ENCODE measurements around the gene ACMSD.
"Not testable (repeated sequence)": the region's sequence is repeated elsewhere in the genome, so short reads cannot be mapped to it uniquely, and the experiment has no call there.

ACMSD gene

GRCh38 chr2:134905168-134905567 lies 66.8 kb downstream of the ACMSD start:
- Histone ChIP-seq H3K27me3 (ENCODE audit: control insufficient read depth, insufficient read depth, low read length) (no peaks in the 10 kb centered on the region), H3K4me3 (ENCODE audit: low read depth, low read length) (no peak overlapping the region), H3K4me2 (ENCODE audit: low read length) (no peak overlapping the region), H3K4me1 (no peaks in the 10 kb centered on the region), H3K79me2 (peaks cover 4% of the 10 kb centered on the region), H3K36me3 (ENCODE audit: control insufficient read depth, insufficient read depth, low read length) (no peaks in the 10 kb centered on the region), H2AFZ (no peak overlapping the region), H3K9ac (no peak overlapping the region), H3K27ac (no peak overlapping the region), H3K9me3 (ENCODE audit: control insufficient read depth, low read length) (no peaks in the 10 kb centered on the region)
- TF ChIP-seq, protein P1, sequence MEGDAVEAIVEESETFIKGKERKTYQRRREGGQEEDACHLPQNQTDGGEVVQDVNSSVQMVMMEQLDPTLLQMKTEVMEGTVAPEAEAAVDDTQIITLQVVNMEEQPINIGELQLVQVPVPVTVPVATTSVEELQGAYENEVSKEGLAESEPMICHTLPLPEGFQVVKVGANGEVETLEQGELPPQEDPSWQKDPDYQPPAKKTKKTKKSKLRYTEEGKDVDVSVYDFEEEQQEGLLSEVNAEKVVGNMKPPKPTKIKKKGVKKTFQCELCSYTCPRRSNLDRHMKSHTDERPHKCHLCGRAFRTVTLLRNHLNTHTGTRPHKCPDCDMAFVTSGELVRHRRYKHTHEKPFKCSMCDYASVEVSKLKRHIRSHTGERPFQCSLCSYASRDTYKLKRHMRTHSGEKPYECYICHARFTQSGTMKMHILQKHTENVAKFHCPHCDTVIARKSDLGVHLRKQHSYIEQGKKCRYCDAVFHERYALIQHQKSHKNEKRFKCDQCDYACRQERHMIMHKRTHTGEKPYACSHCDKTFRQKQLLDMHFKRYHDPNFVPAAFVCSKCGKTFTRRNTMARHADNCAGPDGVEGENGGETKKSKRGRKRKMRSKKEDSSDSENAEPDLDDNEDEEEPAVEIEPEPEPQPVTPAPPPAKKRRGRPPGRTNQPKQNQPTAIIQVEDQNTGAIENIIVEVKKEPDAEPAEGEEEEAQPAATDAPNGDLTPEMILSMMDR (IDR thresholded peaks at IDR 0.05): no peak

- no peaks in the 10 kb centered on the region for H3K27me3 ChIP-seq (ENCODE audit: control insufficient read depth, insufficient read depth, low read length)
- TF ChIP-seq, protein P1 (IDR thresholded peaks at IDR 0.05): no peak
- peaks cover 4% of the 10 kb centered on the region for H3K79me2 ChIP-seq
- no peaks in the 10 kb centered on the region for H3K4me1 ChIP-seq
- H3K4me3 ChIP-seq (ENCODE audit: low read depth, low read length): no peak overlapping the region
- H3K4me2 ChIP-seq (ENCODE audit: low read length): no peak overlapping the region
- H3K36me3 ChIP-seq (ENCODE audit: control insufficient read depth, insufficient read depth, low read length): no peaks in the 10 kb centered on the region
- no peak overlapping the region for H2AFZ ChIP-seq
- H3K9ac ChIP-seq: no peak overlapping the region
- H3K27ac ChIP-seq: no peak overlapping the region
- H3K9me3 ChIP-seq (ENCODE audit: control insufficient read depth, low read length): no peaks in the 10 kb centered on the region
Measured at GRCh38 chr2:134906726-134907125, 68.3 kb downstream of the ACMSD start.

- H3K79me2 ChIP-seq; H2AFZ ChIP-seq; H3K4me1 ChIP-seq; H3K9ac ChIP-seq; H3K36me3 ChIP-seq (ENCODE audit: control insufficient read depth, insufficient read depth, low read length); H3K4me3 ChIP-seq (ENCODE audit: low read depth, low read length); H3K4me2 ChIP-seq (ENCODE audit: low read length); H3K9me3 ChIP-seq (ENCODE audit: control insufficient read depth, low read length); H3K27me3 ChIP-seq (ENCODE audit: control insufficient read depth, insufficient read depth, low read length); H3K27ac ChIP-seq: not testable (repeated sequence)
Measured at GRCh38 chr2:134907441-134908116, 69.2 kb downstream of the ACMSD start.

DNA sequence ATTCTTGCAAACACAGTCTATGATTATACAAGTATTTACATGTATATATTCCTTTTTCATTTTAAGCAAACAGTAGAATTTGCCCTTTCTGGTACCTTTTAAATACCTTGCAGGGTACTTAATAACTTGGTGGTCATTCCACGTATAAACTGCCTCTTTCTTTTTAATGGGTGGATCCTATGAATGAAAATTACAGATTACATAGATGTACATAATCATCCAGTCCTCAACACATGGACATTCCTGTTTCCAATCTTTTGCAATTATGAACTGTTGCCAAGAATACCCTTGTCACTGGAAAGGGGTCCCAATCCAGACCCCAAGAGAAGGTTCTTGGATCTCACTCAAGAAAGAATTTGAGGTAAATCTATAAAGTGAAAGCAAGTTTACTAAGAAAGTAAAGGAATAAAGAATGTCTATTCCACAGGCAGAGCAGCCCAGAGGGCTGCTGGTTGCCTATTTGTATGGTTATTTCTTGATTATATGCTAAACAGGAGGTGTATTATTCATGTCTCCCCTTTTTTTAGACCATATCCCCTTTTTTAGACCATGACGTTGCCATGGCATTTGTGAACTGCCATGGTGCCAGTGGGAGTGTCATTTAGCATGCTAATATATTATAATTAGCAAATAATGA lies 72.5 kb downstream of the ACMSD start:
- no peak overlapping the region for H3K4me2 ChIP-seq (ENCODE audit: low read length)
- H3K27ac ChIP-seq: no peak overlapping the region
- no peaks in the 10 kb centered on the region for H3K27me3 ChIP-seq (ENCODE audit: control insufficient read depth, insufficient read depth, low read length)
- no peak overlapping the region for H3K9ac ChIP-seq
- no peaks in the 10 kb centered on the region for H3K36me3 ChIP-seq (ENCODE audit: control insufficient read depth, insufficient read depth, low read length)
- no peak overlapping the region for H3K4me3 ChIP-seq (ENCODE audit: low read depth, low read length)
- TF ChIP-seq, protein P1 (IDR thresholded peaks at IDR 0.05): no peak
- peaks cover 4% of the 10 kb centered on the region for H3K79me2 ChIP-seq
- no peaks in the 10 kb centered on the region for H3K9me3 ChIP-seq (ENCODE audit: control insufficient read depth, low read length)
- H2AFZ ChIP-seq: no peak overlapping the region
- no peaks in the 10 kb centered on the region for H3K4me1 ChIP-seq

GRCh38 chr2:134911400-134911785 lies 73.0 kb downstream of the ACMSD start:
- Histone ChIP-seq H3K4me2 (ENCODE audit: low read length) (no peak overlapping the region), H3K27me3 (ENCODE audit: control insufficient read depth, insufficient read depth, low read length) (no peaks in the 10 kb centered on the region), H3K27ac (no peak overlapping the region), H3K9me3 (ENCODE audit: control insufficient read depth, low read length) (no peaks in the 10 kb centered on the region), H3K9ac (no peak overlapping the region), H3K36me3 (ENCODE audit: control insufficient read depth, insufficient read depth, low read length) (no peaks in the 10 kb centered on the region), H3K4me3 (ENCODE audit: low read depth, low read length) (no peak overlapping the region), H2AFZ (no peak overlapping the region), H3K79me2 (peaks cover 4% of the 10 kb centered on the region), H3K4me1 (no peaks in the 10 kb centered on the region)
- TF ChIP-seq, protein P1 (IDR thresholded peaks at IDR 0.05): no peak
